ENCODE measurements around the gene TICRR.

- no peak for TF ChIP-seq CTCF (conservative IDR thresholded peaks at IDR 0.05)
- TF ChIP-seq EZH2 (IDR thresholded peaks at IDR 0.05; ENCODE audit: low read depth): no peak
Measured at GRCh38 chr15:89578146-89578545, 2.9 kb downstream of the TICRR start.
